SK-N-SH treated with all-trans-retinoic acid at 6 μM for 48 hours (cell line): ENCODE results near the gene CCR6.

Experiments
- ATAC-seq: fragments of 200-7000 bp; cut with Tn5 transposase; 3 replicates; pipeline ENCODE4 v1.9.1; 2020; ENCODE audit warnings: mild to moderate bottlenecking, moderate library complexity
- ARNTL ChIP-seq: fragments of 450-650 bp; formaldehyde crosslinking; IDR thresholded peaks from 2 replicates; pipeline ENCODE4 v1.5.0; 2020; ENCODE audit warnings: low read depth, mild to moderate bottlenecking, moderate library complexity, borderline replicate concordance
- BACH2 ChIP-seq: fragments of 250-450 bp; sonication (Bioruptor Pico); IDR thresholded peaks from 2 replicates; pipeline ENCODE4 v1.9.0; 2021; ENCODE audit warnings: mild to moderate bottlenecking, borderline replicate concordance
- CSDC2 ChIP-seq: fragments of 250-450 bp; sonication (Bioruptor Pico); IDR thresholded peaks from 2 replicates; pipeline ENCODE4 v1.5.0; 2020; ENCODE audit warnings: mild to moderate bottlenecking, moderate library complexity
- ESRRG ChIP-seq: fragments of 250-450 bp; sonication (Bioruptor Pico); IDR thresholded peaks from 2 replicates; pipeline ENCODE4 v1.6.1; 2021; ENCODE audit warnings: mild to moderate bottlenecking
- GLIS3 ChIP-seq: fragments of 250-450 bp; sonication (Bioruptor Pico); IDR thresholded peaks from 2 replicates; pipeline ENCODE4 v1.5.0; 2020; ENCODE audit warnings: mild to moderate bottlenecking, moderate library complexity
- ISL1 ChIP-seq: fragments of 250-450 bp; sonication (Bioruptor Pico); IDR thresholded peaks from 2 replicates; pipeline ENCODE4 v2.1.2; 2022; ENCODE audit warnings: mild to moderate bottlenecking, moderate library complexity
- PPARA ChIP-seq: fragments of 250-450 bp; sonication (Bioruptor Pico); IDR thresholded peaks from 2 replicates; pipeline ENCODE4 v1.5.0; 2020; ENCODE audit warnings: mild to moderate bottlenecking, borderline replicate concordance
- RARB ChIP-seq: fragments of 250-450 bp; sonication (Bioruptor Pico); IDR thresholded peaks from 2 replicates; pipeline ENCODE4 v1.8.0; 2021; ENCODE audit warnings: mild to moderate bottlenecking, moderate library complexity
- SNAI2 ChIP-seq: fragments of 250-450 bp; sonication (Bioruptor Pico); IDR thresholded peaks from 2 replicates; pipeline ENCODE4 v1.5.0; 2020; ENCODE audit warnings: mild to moderate bottlenecking, moderate library complexity
- TCF4 ChIP-seq: fragments of 250-450 bp; sonication (Bioruptor Pico); IDR thresholded peaks from 2 replicates; pipeline ENCODE4 v1.8.0; 2021; ENCODE audit warnings: mild to moderate bottlenecking, moderate library complexity, borderline replicate concordance
- TOX ChIP-seq: fragments of 250-450 bp; sonication (Bioruptor Pico); IDR thresholded peaks from 2 replicates; pipeline ENCODE4 v1.8.0; 2021; ENCODE audit warnings: mild to moderate bottlenecking, moderate library complexity, borderline replicate concordance
- ZC3H10 ChIP-seq: fragments of 250-450 bp; sonication (Bioruptor Pico); IDR thresholded peaks from 2 replicates; pipeline ENCODE4 v1.5.1; 2021; ENCODE audit warnings: mild to moderate bottlenecking, moderate library complexity
- ZFP3 ChIP-seq: fragments of 250-450 bp; sonication (Bioruptor Pico); IDR thresholded peaks from 2 replicates; pipeline ENCODE4 v1.5.0; 2020; ENCODE audit warnings: mild to moderate bottlenecking, moderate library complexity
- ZFP30 ChIP-seq: fragments of 450-650 bp; formaldehyde crosslinking; IDR thresholded peaks from 2 replicates; pipeline ENCODE4 v1.5.0; 2022; ENCODE audit warnings: mild to moderate bottlenecking, moderate library complexity
- ZNF565 ChIP-seq: fragments of 450-650 bp; formaldehyde crosslinking; conservative IDR thresholded peaks from 2 replicates; pipeline ENCODE4 v1.5.0; 2020; ENCODE audit warnings: low read depth, mild to moderate bottlenecking, moderate library complexity
- ZNF70 ChIP-seq: fragments of 450-650 bp; formaldehyde crosslinking; IDR thresholded peaks from 2 replicates; pipeline ENCODE4 v1.5.0; 2020; ENCODE audit warnings: mild to moderate bottlenecking, moderate library complexity
- ZNF8 ChIP-seq: fragments of 450-650 bp; formaldehyde crosslinking; IDR thresholded peaks from 2 replicates; pipeline ENCODE4 v1.5.0; 2020; ENCODE audit warnings: mild to moderate bottlenecking, moderate library complexity
- TF ChIP-seq, protein P1 (sequence below): fragments of 250-450 bp; sonication (Bioruptor Pico); IDR thresholded peaks from 2 replicates; pipeline ENCODE4 v1.8.0; 2020; ENCODE audit warnings: mild to moderate bottlenecking, moderate library complexity, borderline replicate concordance
- TF ChIP-seq, protein P2 (sequence below): fragments of 250-450 bp; sonication (Bioruptor Pico); IDR thresholded peaks from 2 replicates; pipeline ENCODE4 v1.5.1; 2020; ENCODE audit warnings: low read depth, mild to moderate bottlenecking, moderate library complexity
- TF ChIP-seq, protein P3 (sequence below): fragments of 250-450 bp; sonication (Bioruptor Pico); IDR thresholded peaks from 2 replicates; pipeline ENCODE4 v1.5.1; 2021; ENCODE audit warnings: mild to moderate bottlenecking, moderate library complexity

Gene CCR6

GRCh38 chr6:167148021-167148420, 25.1 kb downstream of the CCR6 start:
- ATAC-seq: no peak
- TF ChIP-seq ZNF565 (CRISPR knock-in tag): no peak
- TF ChIP-seq, protein P1, sequence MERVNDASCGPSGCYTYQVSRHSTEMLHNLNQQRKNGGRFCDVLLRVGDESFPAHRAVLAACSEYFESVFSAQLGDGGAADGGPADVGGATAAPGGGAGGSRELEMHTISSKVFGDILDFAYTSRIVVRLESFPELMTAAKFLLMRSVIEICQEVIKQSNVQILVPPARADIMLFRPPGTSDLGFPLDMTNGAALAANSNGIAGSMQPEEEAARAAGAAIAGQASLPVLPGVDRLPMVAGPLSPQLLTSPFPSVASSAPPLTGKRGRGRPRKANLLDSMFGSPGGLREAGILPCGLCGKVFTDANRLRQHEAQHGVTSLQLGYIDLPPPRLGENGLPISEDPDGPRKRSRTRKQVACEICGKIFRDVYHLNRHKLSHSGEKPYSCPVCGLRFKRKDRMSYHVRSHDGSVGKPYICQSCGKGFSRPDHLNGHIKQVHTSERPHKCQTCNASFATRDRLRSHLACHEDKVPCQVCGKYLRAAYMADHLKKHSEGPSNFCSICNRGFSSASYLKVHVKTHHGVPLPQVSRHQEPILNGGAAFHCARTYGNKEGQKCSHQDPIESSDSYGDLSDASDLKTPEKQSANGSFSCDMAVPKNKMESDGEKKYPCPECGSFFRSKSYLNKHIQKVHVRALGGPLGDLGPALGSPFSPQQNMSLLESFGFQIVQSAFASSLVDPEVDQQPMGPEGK (CRISPR knock-in tag): no peak
- no peak for TF ChIP-seq ZNF70 (CRISPR knock-in tag)
- TF ChIP-seq SNAI2 (CRISPR knock-in tag): no peak
- no peak for TF ChIP-seq RARB (CRISPR knock-in tag)
- TF ChIP-seq TOX (CRISPR knock-in tag): no peak
- TF ChIP-seq, protein P2, sequence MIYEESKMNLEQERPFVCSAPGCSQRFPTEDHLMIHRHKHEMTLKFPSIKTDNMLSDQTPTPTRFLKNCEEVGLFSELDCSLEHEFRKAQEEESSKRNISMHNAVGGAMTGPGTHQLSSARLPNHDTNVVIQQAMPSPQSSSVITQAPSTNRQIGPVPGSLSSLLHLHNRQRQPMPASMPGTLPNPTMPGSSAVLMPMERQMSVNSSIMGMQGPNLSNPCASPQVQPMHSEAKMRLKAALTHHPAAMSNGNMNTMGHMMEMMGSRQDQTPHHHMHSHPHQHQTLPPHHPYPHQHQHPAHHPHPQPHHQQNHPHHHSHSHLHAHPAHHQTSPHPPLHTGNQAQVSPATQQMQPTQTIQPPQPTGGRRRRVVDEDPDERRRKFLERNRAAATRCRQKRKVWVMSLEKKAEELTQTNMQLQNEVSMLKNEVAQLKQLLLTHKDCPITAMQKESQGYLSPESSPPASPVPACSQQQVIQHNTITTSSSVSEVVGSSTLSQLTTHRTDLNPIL (CRISPR knock-in tag): no peak
- no peak for TF ChIP-seq CSDC2 (CRISPR knock-in tag)
- TF ChIP-seq TCF4 (CRISPR knock-in tag): no peak
- no peak for TF ChIP-seq ZNF8 (CRISPR knock-in tag)
- no peak for TF ChIP-seq GLIS3 (CRISPR knock-in tag)
- no peak for TF ChIP-seq BACH2 (CRISPR knock-in tag)
- TF ChIP-seq ZFP30 (CRISPR knock-in tag): no peak
- no peak for TF ChIP-seq ARNTL
- TF ChIP-seq ZC3H10 (CRISPR knock-in tag): no peak
- TF ChIP-seq ESRRG (CRISPR knock-in tag): no peak
- TF ChIP-seq, protein P3, sequence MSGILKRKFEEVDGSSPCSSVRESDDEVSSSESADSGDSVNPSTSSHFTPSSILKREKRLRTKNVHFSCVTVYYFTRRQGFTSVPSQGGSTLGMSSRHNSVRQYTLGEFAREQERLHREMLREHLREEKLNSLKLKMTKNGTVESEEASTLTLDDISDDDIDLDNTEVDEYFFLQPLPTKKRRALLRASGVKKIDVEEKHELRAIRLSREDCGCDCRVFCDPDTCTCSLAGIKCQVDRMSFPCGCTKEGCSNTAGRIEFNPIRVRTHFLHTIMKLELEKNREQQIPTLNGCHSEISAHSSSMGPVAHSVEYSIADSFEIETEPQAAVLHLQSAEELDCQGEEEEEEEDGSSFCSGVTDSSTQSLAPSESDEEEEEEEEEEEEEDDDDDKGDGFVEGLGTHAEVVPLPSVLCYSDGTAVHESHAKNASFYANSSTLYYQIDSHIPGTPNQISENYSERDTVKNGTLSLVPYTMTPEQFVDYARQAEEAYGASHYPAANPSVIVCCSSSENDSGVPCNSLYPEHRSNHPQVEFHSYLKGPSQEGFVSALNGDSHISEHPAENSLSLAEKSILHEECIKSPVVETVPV (CRISPR knock-in tag): no peak
- TF ChIP-seq ISL1 (CRISPR knock-in tag): no peak
- no peak for TF ChIP-seq ZFP3 (CRISPR knock-in tag)

- no peak for TF ChIP-seq ESRRG (CRISPR knock-in tag)
- no peak for TF ChIP-seq ARNTL
- TF ChIP-seq ZNF70 (CRISPR knock-in tag): no peak
- TF ChIP-seq TCF4 (CRISPR knock-in tag): no peak
- TF ChIP-seq ZNF565 (CRISPR knock-in tag): no peak
- TF ChIP-seq, protein P1 (CRISPR knock-in tag): no peak
- TF ChIP-seq ISL1 (CRISPR knock-in tag): no peak
- TF ChIP-seq CSDC2 (CRISPR knock-in tag): no peak
- TF ChIP-seq RARB (CRISPR knock-in tag): no peak
- TF ChIP-seq GLIS3 (CRISPR knock-in tag): no peak
- no peak for ATAC-seq
These were observed 26.1 kb downstream of the CCR6 start for GRCh38 chr6:167148997-167149396.

DNA sequence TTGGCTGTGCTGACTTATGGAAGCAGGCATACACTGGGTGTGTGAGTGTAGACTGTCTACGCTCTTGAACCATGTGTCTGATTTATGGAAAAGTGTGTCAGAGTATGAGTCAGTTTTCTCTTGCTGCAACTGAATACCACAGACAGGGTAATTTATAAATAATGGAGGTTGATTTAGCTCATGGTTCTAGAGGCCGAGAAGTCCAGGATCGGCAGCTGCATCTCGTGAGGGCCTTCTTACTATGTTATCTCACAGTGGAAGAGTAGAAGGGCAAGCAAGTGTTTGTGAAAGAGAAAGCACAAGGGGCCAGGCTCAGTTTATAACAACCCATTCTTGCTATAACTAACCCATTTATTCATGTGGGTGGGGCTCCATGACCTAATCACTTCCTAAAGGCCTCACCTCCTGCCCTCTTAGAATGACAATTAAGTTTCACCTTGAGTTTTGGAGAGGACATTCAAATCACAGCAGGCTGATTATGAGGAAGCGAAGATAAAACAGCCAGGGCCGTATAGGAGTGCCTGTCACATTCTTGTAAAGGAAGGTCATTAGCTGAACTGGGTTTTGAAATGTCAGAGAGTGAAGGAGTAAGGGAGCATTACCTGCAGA, 28.1 kb downstream of the CCR6 start:
- ATAC-seq: no peak
- TF ChIP-seq PPARA (CRISPR knock-in tag) (no peak), TCF4 (CRISPR knock-in tag) (no peak), ESRRG (CRISPR knock-in tag) (no peak), ZC3H10 (CRISPR knock-in tag) (no peak), SNAI2 (CRISPR knock-in tag) (no peak), TOX (CRISPR knock-in tag) (no peak), ZNF565 (CRISPR knock-in tag) (no peak), ZFP30 (CRISPR knock-in tag) (no peak), ISL1 (CRISPR knock-in tag) (no peak)
- TF ChIP-seq, protein P1 (CRISPR knock-in tag): no peak
